ENCODE data around the gene GIMD1. TPM values are rescaled to one million over a fixed set of nuclear protein-coding genes. Genes with fewer than 3 reads are reported as not detected.
"Not testable (repeated sequence)": the region's sequence is repeated elsewhere in the genome, so short reads cannot be mapped to it uniquely, and the experiment has no call there.

The GIMD1 gene
- total RNA-seq (2021) (not detected in 2 replicates), Bru-seq, nascent RNA (not detected), BruChase-seq, experiment 1, labeled RNA remaining after a 2-hour chase (not detected), BruChase-seq, experiment 2, labeled RNA remaining after a 6-hour chase (not detected)
- long read RNA-seq: 0 reads

- Histone ChIP-seq H3K4me3 (no peak within 1 kb of the TSS), H3F3A (ENCODE audit: insufficient read depth, low read depth) (no peaks in the 10 kb centered on the region), H3K27me3 (ENCODE audit: insufficient read depth, low read depth) (no peaks in the 10 kb centered on the region), H3K9me2 (ENCODE audit: insufficient read depth) (no peaks in the 10 kb centered on the region), H3K9me3 (ENCODE audit: insufficient read depth, low read depth) (no peaks in the 10 kb centered on the region), H2AFZ (no peak within 1 kb of the TSS), H3K79me2 (ENCODE audit: low read depth) (no peaks in the 10 kb centered on the region), H4K20me1 (ENCODE audit: insufficient read depth) (no peaks in the 10 kb centered on the region), H3K4me1 (replicated peaks; ENCODE audit: insufficient read depth) (no peaks in the 10 kb centered on the region), H3K36me3 (ENCODE audit: low read depth) (no peaks in the 10 kb centered on the region), H3K27ac (no peak within 1 kb of the TSS), H3K4me2 (no peak within 1 kb of the TSS)
- TF ChIP-seq, protein P1, sequence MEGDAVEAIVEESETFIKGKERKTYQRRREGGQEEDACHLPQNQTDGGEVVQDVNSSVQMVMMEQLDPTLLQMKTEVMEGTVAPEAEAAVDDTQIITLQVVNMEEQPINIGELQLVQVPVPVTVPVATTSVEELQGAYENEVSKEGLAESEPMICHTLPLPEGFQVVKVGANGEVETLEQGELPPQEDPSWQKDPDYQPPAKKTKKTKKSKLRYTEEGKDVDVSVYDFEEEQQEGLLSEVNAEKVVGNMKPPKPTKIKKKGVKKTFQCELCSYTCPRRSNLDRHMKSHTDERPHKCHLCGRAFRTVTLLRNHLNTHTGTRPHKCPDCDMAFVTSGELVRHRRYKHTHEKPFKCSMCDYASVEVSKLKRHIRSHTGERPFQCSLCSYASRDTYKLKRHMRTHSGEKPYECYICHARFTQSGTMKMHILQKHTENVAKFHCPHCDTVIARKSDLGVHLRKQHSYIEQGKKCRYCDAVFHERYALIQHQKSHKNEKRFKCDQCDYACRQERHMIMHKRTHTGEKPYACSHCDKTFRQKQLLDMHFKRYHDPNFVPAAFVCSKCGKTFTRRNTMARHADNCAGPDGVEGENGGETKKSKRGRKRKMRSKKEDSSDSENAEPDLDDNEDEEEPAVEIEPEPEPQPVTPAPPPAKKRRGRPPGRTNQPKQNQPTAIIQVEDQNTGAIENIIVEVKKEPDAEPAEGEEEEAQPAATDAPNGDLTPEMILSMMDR (conservative IDR thresholded peaks at IDR 0.05): no peak
- TF ChIP-seq EZH2 (IDR thresholded peaks at IDR 0.05; ENCODE audit: low read depth): no peak
- ChIA-PET POLR2A (ENCODE audit: unreplicated experiment) (no interaction called here), CTCF (no interaction called here)
- no peak for DNase-seq
- BruUV-seq (replicated peaks): no TSS peak
- intact Hi-C loops (cut with micrococcal nuclease; ENCODE audit: unreplicated experiment): loop anchor here (1.0 to 10.0 kb wide), 5 partner anchors 134 to 1016 kb away; no protein-coding TSS in a partner anchor
Observed at GRCh38 chr4:106368678-106369077, at the start of gene GIMD1. GIMD1 (minus strand) TSS chr4:106368778; CDS start chr4:106367435, 1,343 bp downstream.

GRCh38 chr4:106414366-106414765 is 45.8 kb upstream of the GIMD1 start:
- Histone ChIP-seq H3K9me2 (ENCODE audit: insufficient read depth) (no peaks in the 10 kb centered on the region), H3K27me3 (ENCODE audit: insufficient read depth, low read depth) (no peaks in the 10 kb centered on the region), H3F3A (ENCODE audit: insufficient read depth, low read depth) (no peaks in the 10 kb centered on the region), H3K36me3 (ENCODE audit: low read depth) (no peaks in the 10 kb centered on the region), H2AFZ (no peak overlapping the region), H3K9me3 (ENCODE audit: insufficient read depth, low read depth) (no peaks in the 10 kb centered on the region), H3K27ac (no peak overlapping the region), H3K79me2 (ENCODE audit: low read depth) (no peaks in the 10 kb centered on the region), H3K4me3 (no peak overlapping the region), H4K20me1 (ENCODE audit: insufficient read depth) (no peaks in the 10 kb centered on the region), H3K4me2 (no peak overlapping the region), H3K4me1 (replicated peaks; ENCODE audit: insufficient read depth) (no peaks in the 10 kb centered on the region)
- CTCF ChIA-PET: no interaction called here
- intact Hi-C loops (cut with micrococcal nuclease; ENCODE audit: unreplicated experiment): no loop called here
- TF ChIP-seq EZH2 (IDR thresholded peaks at IDR 0.05; ENCODE audit: low read depth): no peak
- TF ChIP-seq, protein P1 (conservative IDR thresholded peaks at IDR 0.05): no peak
- BruUV-seq (replicated peaks): no TSS peak
- no peak for DNase-seq
- POLR2A ChIA-PET (ENCODE audit: unreplicated experiment): no interaction called here

GRCh38 chr4:106409901-106410889 is 41.6 kb upstream of the GIMD1 start:
- BruUV-seq (replicated peaks): no TSS peak
- Histone ChIP-seq H3K4me2 (no peak overlapping the region), H3K79me2 (ENCODE audit: low read depth) (no peaks in the 10 kb centered on the region), H3K27me3 (ENCODE audit: insufficient read depth, low read depth) (no peaks in the 10 kb centered on the region), H2AFZ (no peak overlapping the region), H3K4me3 (no peak overlapping the region), H3K9me2 (ENCODE audit: insufficient read depth) (no peaks in the 10 kb centered on the region), H3F3A (ENCODE audit: insufficient read depth, low read depth) (no peaks in the 10 kb centered on the region), H3K4me1 (replicated peaks; ENCODE audit: insufficient read depth) (no peaks in the 10 kb centered on the region), H3K36me3 (ENCODE audit: low read depth) (no peaks in the 10 kb centered on the region), H4K20me1 (ENCODE audit: insufficient read depth) (no peaks in the 10 kb centered on the region), H3K9me3 (ENCODE audit: insufficient read depth, low read depth) (no peaks in the 10 kb centered on the region), H3K27ac (no peak overlapping the region)
- DNase-seq: no peak
- ChIA-PET CTCF (interaction anchor here (0.7 kb wide), 1 partner anchor 401 kb away, joined by 3 read pairs; no protein-coding TSS in a partner anchor), POLR2A (ENCODE audit: unreplicated experiment) (no interaction called here)
- TF ChIP-seq, protein P1 (conservative IDR thresholded peaks at IDR 0.05): no peak
- TF ChIP-seq EZH2 (IDR thresholded peaks at IDR 0.05; ENCODE audit: low read depth): no peak
- intact Hi-C loops (cut with micrococcal nuclease; ENCODE audit: unreplicated experiment): no loop called here

- intact Hi-C loops (cut with micrococcal nuclease; ENCODE audit: unreplicated experiment); H3F3A ChIP-seq (ENCODE audit: insufficient read depth, low read depth); CTCF ChIA-PET; H3K9me3 ChIP-seq (ENCODE audit: insufficient read depth, low read depth); H4K20me1 ChIP-seq (ENCODE audit: insufficient read depth); H3K4me1 ChIP-seq (replicated peaks; ENCODE audit: insufficient read depth); H3K79me2 ChIP-seq (ENCODE audit: low read depth); POLR2A ChIA-PET (ENCODE audit: unreplicated experiment); H3K36me3 ChIP-seq (ENCODE audit: low read depth); H3K27ac ChIP-seq; H3K27me3 ChIP-seq (ENCODE audit: insufficient read depth, low read depth); H3K4me2 ChIP-seq; H3K4me3 ChIP-seq; H2AFZ ChIP-seq; DNase-seq; H3K9me2 ChIP-seq (ENCODE audit: insufficient read depth); BruUV-seq (replicated peaks): not testable (repeated sequence)
Observed at GRCh38 chr4:106408004-106408403, 39.4 kb upstream of the GIMD1 start.
